GM18508 (cell line): Measurements from ENCODE around the gene HDHD2.
"Not testable (repeated sequence)": the region's sequence is repeated elsewhere in the genome, so short reads cannot be mapped to it uniquely, and the experiment has no call there.

Experiments
- ATAC-seq: cut with Tn5 transposase; IDR thresholded peaks from one replicate; pipeline ENCODE4 v1.9.1; 2021; ENCODE audit warnings: moderate number of reproducible peaks; ENCODE audit not compliant: insufficient read depth, unreplicated experiment

HDHD2 gene

GRCh38 chr18:47150029-47150823 lies at the start of gene HDHD2:
Gene HDHD2 (minus strand): TSS chr18:47150500. CDS start chr18:47136439, 14,061 bp downstream.
- peak; percentile 64 for ATAC-seq

GRCh38 chr18:47195961-47196360 lies 45.7 kb upstream of the HDHD2 start:
- not testable (repeated sequence) for ATAC-seq

GRCh38 chr18:47191961-47192360 lies 41.7 kb upstream of the HDHD2 start:
- ATAC-seq = no peak

GRCh38 chr18:47187721-47188120 lies 37.4 kb upstream of the HDHD2 start:
- ATAC-seq = no peak

- no peak for ATAC-seq
Observed at GRCh38 chr18:47184419-47185050, 34.2 kb upstream of the HDHD2 start.

GRCh38 chr18:47182156-47182555 lies 31.9 kb upstream of the HDHD2 start:
- not testable (repeated sequence) for ATAC-seq

GRCh38 chr18:47180765-47181164 lies 30.5 kb upstream of the HDHD2 start:
- ATAC-seq = no peak

- ATAC-seq = no peak
Observed at GRCh38 chr18:47179520-47179919, 29.2 kb upstream of the HDHD2 start.

GRCh38 chr18:47175898-47176575 lies 25.7 kb upstream of the HDHD2 start, which contains the start of gene IER3IP1:
Gene IER3IP1 (minus strand): TSS chr18:47176364. CDS start chr18:47176277, 87 bp downstream.
- no peak for ATAC-seq

GRCh38 chr18:47175283-47175897 lies 25.1 kb upstream of the HDHD2 start:
- ATAC-seq = no peak

- ATAC-seq = no peak
Observed at GRCh38 chr18:47174545-47175116, 24.3 kb upstream of the HDHD2 start.

GRCh38 chr18:47172476-47172875 lies 22.2 kb upstream of the HDHD2 start:
- ATAC-seq = no peak

GRCh38 chr18:47168913-47169312 lies 18.6 kb upstream of the HDHD2 start:
- ATAC-seq = no peak

- no peak for ATAC-seq
Observed at GRCh38 chr18:47168509-47168908, 18.2 kb upstream of the HDHD2 start.

GRCh38 chr18:47166294-47166693 lies 16.0 kb upstream of the HDHD2 start:
- no peak for ATAC-seq

- peak; percentile 80 for ATAC-seq
Observed at GRCh38 chr18:47163241-47163640, 12.9 kb upstream of the HDHD2 start.

GRCh38 chr18:47160256-47160655 lies 10.0 kb upstream of the HDHD2 start:
- no peak for ATAC-seq

GRCh38 chr18:47158404-47158803 lies 8.1 kb upstream of the HDHD2 start:
- not testable (repeated sequence) for ATAC-seq

- ATAC-seq = no peak
Observed at GRCh38 chr18:47151439-47151838, 1.1 kb upstream of the HDHD2 start.

- no peak for ATAC-seq
Observed at GRCh38 chr18:47150824-47151366, 595 bp upstream of the HDHD2 start.
